ENCODE data around the gene NMRK2.

- TF ChIP-seq EZH2phosphoT487 (IDR thresholded peaks at IDR 0.05; ENCODE audit: low read depth, severe bottlenecking, unreplicated experiment) = no peak
- no peak for TF ChIP-seq EZH2 (IDR thresholded peaks at IDR 0.05; ENCODE audit: borderline replicate concordance)
These were observed 33.2 kb upstream of the NMRK2 start for GRCh38 chr19:3899531-3900294.
